GM12878 (cell line): ENCODE results near the gene FTO. TPM values are rescaled to one million over a fixed set of nuclear protein-coding genes. Genes with fewer than 3 reads are reported as not detected.

ENCODE experiments used
- ATAC-seq: fragments of 200-7000 bp; cut with Tn5 transposase; 3 replicates; pipeline ENCODE4 v1.9.1; 2020; ENCODE audit warnings: mild to moderate bottlenecking, moderate library complexity
- BruUV-seq: library from RNA; stranded (reverse); fragments of 400-500 nt; replicated peaks from 2 replicates; lab custom pipeline; 2021; lab: Mats Ljungman, UMichigan
- CTCF ChIA-PET: fragments of 300-600 bp; sonication (Branson Sonifier 250); formaldehyde crosslinking; extraction: SDS; loops from one replicate; lab custom pipeline; 2021; ENCODE audit warnings: inconsistent platforms; lab: Yijun Ruan, JAX
- POLR2A ChIA-PET: fragments of 350-600 bp; formaldehyde crosslinking; extraction: SDS; loops from one replicate; lab custom pipeline; 2021; ENCODE audit warnings: inconsistent platforms; lab: Charles Lee
- RAD21 ChIA-PET: fragments of 300-600 bp; sonication (Branson Sonifier 250); formaldehyde crosslinking; loops from one replicate; lab custom pipeline; 2023; ENCODE audit warnings: antibody characterized with exemption; ENCODE audit not compliant: unreplicated experiment; lab: Charles Lee
- SMC1A ChIA-PET: fragments of 300-600 bp; sonication (Branson Sonifier 250); formaldehyde crosslinking; loops from one replicate; lab custom pipeline; 2023; ENCODE audit not compliant: unreplicated experiment, uncharacterized antibody; lab: Charles Lee
- DNase-seq: peaks from one replicate; pipeline ENCODE4 v3.0.0-alpha.2; 2011; ENCODE audit warnings: low read depth, low spot score
- FAIRE-seq: peaks from 3 replicates; lab custom pipeline; 2011; peaks lifted over from hg19 to GRCh38; lab: Jason Lieb, UNC
- H2AFZ ChIP-seq: 2 replicates; pipeline ENCODE4 v1.6.0; 2011; ENCODE audit warnings: low read depth, low read length, control low read depth; ENCODE audit not compliant: control insufficient read depth
- H3K27ac ChIP-seq: 2 replicates; pipeline ENCODE4 v1.5.1; 2011; ENCODE audit warnings: control low read depth; ENCODE audit not compliant: control insufficient read depth, insufficient read depth
- H3K27me3 ChIP-seq, 2 experiments: replicated peaks in 1 of 2; 2 replicates each; pipeline versions ENCODE4 v1.6.0 to v1.6.1; 2011; ENCODE audit warnings: low read length in 1 of 2; ENCODE audit not compliant: control insufficient read depth in 2 of 2, insufficient read depth in 2 of 2
- H3K36me3 ChIP-seq, 2 experiments: 2 replicates each; pipeline ENCODE4 v1.5.1; 2011; ENCODE audit warnings: low read length in 1 of 2; ENCODE audit not compliant: control insufficient read depth in 2 of 2, insufficient read depth in 2 of 2
- H3K4me1 ChIP-seq: 2 replicates; pipeline ENCODE4 v1.6.1; 2011; ENCODE audit warnings: mild to moderate bottlenecking, low read length, moderate library complexity, mixed read lengths; ENCODE audit not compliant: control insufficient read depth, insufficient read depth
- H3K4me2 ChIP-seq: 2 replicates; pipeline ENCODE4 v1.6.0; 2011; ENCODE audit warnings: control low read depth; ENCODE audit not compliant: control insufficient read depth, insufficient read depth
- H3K4me3 ChIP-seq: fragments of 200-600 bp; sonication (generic); 2 replicates; pipeline ENCODE4 v1.5.1; 2016
- H3K79me2 ChIP-seq: 2 replicates; pipeline ENCODE4 v1.6.0; 2011; ENCODE audit warnings: low read length; ENCODE audit not compliant: control insufficient read depth, insufficient read depth
- H3K9ac ChIP-seq: 2 replicates; pipeline ENCODE4 v1.8.0; 2011; ENCODE audit warnings: low read length, control low read depth, mixed read lengths; ENCODE audit not compliant: control insufficient read depth, insufficient read depth
- H3K9me3 ChIP-seq: replicated peaks from 3 replicates; pipeline ENCODE4 v1.5.1; 2011; ENCODE audit warnings: mild to moderate bottlenecking, low read length; ENCODE audit not compliant: control insufficient read depth, insufficient read depth
- H4K20me1 ChIP-seq: 2 replicates; pipeline ENCODE4 v1.6.0; 2011; ENCODE audit not compliant: control insufficient read depth, insufficient read depth
- ATF7 ChIP-seq: fragments of 450-650 bp; IDR thresholded peaks from 2 replicates; pipeline ENCODE4 v1.6.1; 2016; ENCODE audit warnings: low read depth, mild to moderate bottlenecking
- EZH2 ChIP-seq: IDR thresholded peaks from 2 replicates; pipeline ENCODE4 v1.6.1; 2012; ENCODE audit warnings: low read depth, mild to moderate bottlenecking, control low read depth, inconsistent platforms, low read length, borderline replicate concordance; ENCODE audit not compliant: control insufficient read depth
- GATAD2B ChIP-seq: fragments of 450-650 bp; conservative IDR thresholded peaks from 2 replicates; pipeline ENCODE4 v1.6.1; 2017; ENCODE audit warnings: low read depth, mild to moderate bottlenecking, moderate library complexity
- LARP7 ChIP-seq: fragments of 450-650 bp; IDR thresholded peaks from 2 replicates; pipeline ENCODE4 v1.6.1; 2017; ENCODE audit warnings: mild to moderate bottlenecking
- NFXL1 ChIP-seq: fragments of 450-650 bp; IDR thresholded peaks from 2 replicates; pipeline ENCODE4 v1.6.1; 2017; ENCODE audit warnings: antibody characterized with exemption, mild to moderate bottlenecking, borderline replicate concordance
- PKNOX1 ChIP-seq: fragments of 450-650 bp; IDR thresholded peaks from 2 replicates; pipeline ENCODE4 v1.6.1; 2016; ENCODE audit warnings: mild to moderate bottlenecking
- POLR2A ChIP-seq: IDR thresholded peaks from 2 replicates; pipeline ENCODE4 v1.6.1; 2011; ENCODE audit warnings: low read depth, mild to moderate bottlenecking, low read length
- POLR2AphosphoS5 ChIP-seq: IDR thresholded peaks from 2 replicates; pipeline ENCODE4 v1.6.1; 2011; ENCODE audit warnings: mild to moderate bottlenecking, low read length, inconsistent platforms
- RB1 ChIP-seq: fragments of 450-650 bp; formaldehyde crosslinking; IDR thresholded peaks from 2 replicates; pipeline ENCODE4 v1.6.1; 2017; ENCODE audit warnings: mild to moderate bottlenecking, borderline replicate concordance
- SREBF2 ChIP-seq: IDR thresholded peaks from 2 replicates; pipeline ENCODE4 v1.6.1; 2012; ENCODE audit warnings: mild to moderate bottlenecking, low read length
- WGBS: methylation state at CpG from one replicate; pipeline ENCODE4 v1.1.6; 2016; ENCODE audit warnings: low lambda C conversion rate; ENCODE audit not compliant: insufficient replicate concordance, insufficient coverage; ENCODE audit errors: missing lambda C conversion rate; 5-methylcytosine and 5-hydroxymethylcytosine counted together
- in situ Hi-C: fragments of 300-500 bp; cut with MboI; formaldehyde crosslinking; loops from 9 replicates; pipeline ENCODE4 v1.14.3; 2018; ENCODE audit warnings: mixed read lengths
- intact Hi-C: fragments of 100-400 bp; cut with micrococcal nuclease; formaldehyde crosslinking; loops from one replicate; pipeline ENCODE4 v1.14.2; 2022; ENCODE audit not compliant: unreplicated experiment
- polyA plus RNA-seq, 11 experiments: library from polyadenylated mRNA; depleted of rRNA in 4 of 11; unstranded in 6 of 11; stranded (reverse) in 5 of 11; fragments of >200 nt; fragmentation: Nextera tagmentation in 4 of 11; fragmentation: Illumina TruSeq in 1 of 11; extraction: Ambion mirVana in 4 of 11; extraction: Trizol in 1 of 11; gene quantifications; 1 replicate in 1 of 11; 2 replicates in 10 of 11; pipeline versions ENCODE4 v1.2.1 to v1.2.3, GENCODE V29; 2011 to 2016; ENCODE audit warnings: inconsistent platforms in 2 of 11, missing spikeins in 2 of 11, low read depth in 1 of 11
- total RNA-seq, 4 experiments: library from RNA; depleted of rRNA in 3 of 4; stranded (reverse); fragments of >200 nt in 3 of 4; fragmentation: Illumina TruSeq in 1 of 4; extraction: Trizol in 1 of 4; gene quantifications; 2 replicates each; pipeline versions ENCODE4 v1.2.1 to v1.2.3, GENCODE V29; 2013 to 2021
- TF ChIP-seq, protein P1 (sequence below): fragments of 450-650 bp; IDR thresholded peaks from 2 replicates; pipeline ENCODE4 v1.6.1; 2016; ENCODE audit warnings: mild to moderate bottlenecking
- TF ChIP-seq, protein P2 (sequence below): fragments of 450-650 bp; IDR thresholded peaks from 2 replicates; pipeline ENCODE4 v1.6.1; 2017; ENCODE audit warnings: mild to moderate bottlenecking, moderate library complexity
- TF ChIP-seq, protein P3 (sequence below): fragments of 450-650 bp; formaldehyde crosslinking; IDR thresholded peaks from 2 replicates; pipeline ENCODE4 v1.4.0; 2020; ENCODE audit warnings: mild to moderate bottlenecking, moderate library complexity

The FTO gene
- total and polyA plus RNA-seq, 10 of the 15 experiments (the other 5 are each of a cell fraction or from before 2014, with no cell fraction given): 20.1 to 55.0 (median 47.0) TPM

DNA sequence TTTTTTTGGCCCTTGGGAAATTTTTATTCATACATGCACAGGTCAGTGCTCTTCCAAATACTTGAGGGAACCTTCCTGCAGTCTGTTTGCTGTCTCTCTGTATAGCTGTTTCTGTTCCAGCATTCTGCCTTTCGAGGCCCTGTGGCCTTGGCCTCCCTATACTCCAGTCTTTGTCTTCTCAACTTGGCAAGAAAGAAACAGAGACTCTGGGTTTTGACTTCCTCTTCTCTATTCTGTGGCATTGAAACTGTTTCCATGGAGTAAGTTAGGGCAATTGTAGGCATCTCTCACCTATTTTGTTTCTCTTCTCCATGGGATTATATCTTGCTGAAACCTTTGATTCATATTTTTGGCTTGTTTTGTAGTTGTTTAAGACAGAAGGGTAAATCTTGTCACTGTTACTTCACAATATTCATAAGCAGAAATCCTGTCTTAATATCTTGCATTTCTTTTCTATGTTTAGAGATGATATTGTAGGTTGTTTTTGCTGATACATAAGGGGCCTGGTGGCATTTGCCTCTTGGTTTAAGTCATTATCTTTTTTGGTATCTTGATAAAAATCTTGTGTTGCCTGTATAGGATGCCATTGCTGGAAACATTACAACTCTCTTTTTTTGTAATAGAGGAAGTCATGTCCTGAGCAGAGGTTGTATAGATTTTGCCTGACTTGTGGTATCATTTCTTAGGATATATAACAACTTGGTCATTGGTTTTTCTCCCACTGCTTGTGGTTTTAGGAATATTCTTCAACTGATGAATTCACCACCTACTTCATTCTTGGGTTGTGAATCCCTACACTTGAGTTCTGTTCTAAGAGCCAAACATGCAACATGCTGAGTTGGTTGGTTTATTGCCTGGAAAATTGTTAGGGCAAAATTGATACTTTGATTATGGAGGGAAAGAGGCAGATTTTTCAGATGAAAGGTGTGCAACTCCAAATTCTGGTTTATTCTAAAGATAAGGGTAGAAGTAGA lies 168.6 kb downstream of the FTO start:
- ChIA-PET CTCF (no interaction called here), RAD21 (no interaction called here), SMC1A (no interaction called here), POLR2A (no interaction called here)
- H3K27ac ChIP-seq: no peak overlapping the region
- BruUV-seq: no TSS peak
- no peaks in the 10 kb centered on the region for H3K4me1 ChIP-seq
- H3K79me2 ChIP-seq: no peaks in the 10 kb centered on the region
- in situ Hi-C loops (no loop called here), intact Hi-C loops (no loop called here)
- H3K9ac ChIP-seq: no peak overlapping the region
- H3K36me3 ChIP-seq: no peaks in the 10 kb centered on the region; a peak in 1 of 4 replicates
- H3K4me2 ChIP-seq: no peak overlapping the region
- H2AFZ ChIP-seq: no peak overlapping the region
- H3K27me3 ChIP-seq: no peaks in the 10 kb centered on the region
- DNase-seq (no peak), ATAC-seq (no peak), FAIRE-seq (peak; percentile 41)
- H4K20me1 ChIP-seq: no peaks in the 10 kb centered on the region
- 36% methylated on average over 1 of the region's 1 CpG for WGBS
- H3K9me3 ChIP-seq: peaks cover 2% of the 10 kb centered on the region; the same call in 2 of the 3 replicates
- no peak overlapping the region for H3K4me3 ChIP-seq
- TF ChIP-seq, protein P1, sequence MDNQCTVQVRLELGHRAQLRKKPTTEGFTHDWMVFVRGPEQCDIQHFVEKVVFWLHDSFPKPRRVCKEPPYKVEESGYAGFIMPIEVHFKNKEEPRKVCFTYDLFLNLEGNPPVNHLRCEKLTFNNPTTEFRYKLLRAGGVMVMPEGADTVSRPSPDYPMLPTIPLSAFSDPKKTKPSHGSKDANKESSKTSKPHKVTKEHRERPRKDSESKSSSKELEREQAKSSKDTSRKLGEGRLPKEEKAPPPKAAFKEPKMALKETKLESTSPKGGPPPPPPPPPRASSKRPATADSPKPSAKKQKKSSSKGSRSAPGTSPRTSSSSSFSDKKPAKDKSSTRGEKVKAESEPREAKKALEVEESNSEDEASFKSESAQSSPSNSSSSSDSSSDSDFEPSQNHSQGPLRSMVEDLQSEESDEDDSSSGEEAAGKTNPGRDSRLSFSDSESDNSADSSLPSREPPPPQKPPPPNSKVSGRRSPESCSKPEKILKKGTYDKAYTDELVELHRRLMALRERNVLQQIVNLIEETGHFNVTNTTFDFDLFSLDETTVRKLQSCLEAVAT: no peak
- TF ChIP-seq POLR2AphosphoS5 (no peak), RB1 (no peak), NFXL1 (no peak), PKNOX1 (no peak), GATAD2B (no peak), ATF7 (no peak), POLR2A (no peak), SREBF2 (no peak), EZH2 (no peak), LARP7 (no peak)
- TF ChIP-seq, protein P2, sequence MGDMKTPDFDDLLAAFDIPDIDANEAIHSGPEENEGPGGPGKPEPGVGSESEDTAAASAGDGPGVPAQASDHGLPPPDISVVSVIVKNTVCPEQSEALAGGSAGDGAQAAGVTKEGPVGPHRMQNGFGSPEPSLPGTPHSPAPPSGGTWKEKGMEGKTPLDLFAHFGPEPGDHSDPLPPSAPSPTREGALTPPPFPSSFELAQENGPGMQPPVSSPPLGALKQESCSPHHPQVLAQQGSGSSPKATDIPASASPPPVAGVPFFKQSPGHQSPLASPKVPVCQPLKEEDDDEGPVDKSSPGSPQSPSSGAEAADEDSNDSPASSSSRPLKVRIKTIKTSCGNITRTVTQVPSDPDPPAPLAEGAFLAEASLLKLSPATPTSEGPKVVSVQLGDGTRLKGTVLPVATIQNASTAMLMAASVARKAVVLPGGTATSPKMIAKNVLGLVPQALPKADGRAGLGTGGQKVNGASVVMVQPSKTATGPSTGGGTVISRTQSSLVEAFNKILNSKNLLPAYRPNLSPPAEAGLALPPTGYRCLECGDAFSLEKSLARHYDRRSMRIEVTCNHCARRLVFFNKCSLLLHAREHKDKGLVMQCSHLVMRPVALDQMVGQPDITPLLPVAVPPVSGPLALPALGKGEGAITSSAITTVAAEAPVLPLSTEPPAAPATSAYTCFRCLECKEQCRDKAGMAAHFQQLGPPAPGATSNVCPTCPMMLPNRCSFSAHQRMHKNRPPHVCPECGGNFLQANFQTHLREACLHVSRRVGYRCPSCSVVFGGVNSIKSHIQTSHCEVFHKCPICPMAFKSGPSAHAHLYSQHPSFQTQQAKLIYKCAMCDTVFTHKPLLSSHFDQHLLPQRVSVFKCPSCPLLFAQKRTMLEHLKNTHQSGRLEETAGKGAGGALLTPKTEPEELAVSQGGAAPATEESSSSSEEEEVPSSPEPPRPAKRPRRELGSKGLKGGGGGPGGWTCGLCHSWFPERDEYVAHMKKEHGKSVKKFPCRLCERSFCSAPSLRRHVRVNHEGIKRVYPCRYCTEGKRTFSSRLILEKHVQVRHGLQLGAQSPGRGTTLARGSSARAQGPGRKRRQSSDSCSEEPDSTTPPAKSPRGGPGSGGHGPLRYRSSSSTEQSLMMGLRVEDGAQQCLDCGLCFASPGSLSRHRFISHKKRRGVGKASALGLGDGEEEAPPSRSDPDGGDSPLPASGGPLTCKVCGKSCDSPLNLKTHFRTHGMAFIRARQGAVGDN: no peak
- TF ChIP-seq, protein P3, sequence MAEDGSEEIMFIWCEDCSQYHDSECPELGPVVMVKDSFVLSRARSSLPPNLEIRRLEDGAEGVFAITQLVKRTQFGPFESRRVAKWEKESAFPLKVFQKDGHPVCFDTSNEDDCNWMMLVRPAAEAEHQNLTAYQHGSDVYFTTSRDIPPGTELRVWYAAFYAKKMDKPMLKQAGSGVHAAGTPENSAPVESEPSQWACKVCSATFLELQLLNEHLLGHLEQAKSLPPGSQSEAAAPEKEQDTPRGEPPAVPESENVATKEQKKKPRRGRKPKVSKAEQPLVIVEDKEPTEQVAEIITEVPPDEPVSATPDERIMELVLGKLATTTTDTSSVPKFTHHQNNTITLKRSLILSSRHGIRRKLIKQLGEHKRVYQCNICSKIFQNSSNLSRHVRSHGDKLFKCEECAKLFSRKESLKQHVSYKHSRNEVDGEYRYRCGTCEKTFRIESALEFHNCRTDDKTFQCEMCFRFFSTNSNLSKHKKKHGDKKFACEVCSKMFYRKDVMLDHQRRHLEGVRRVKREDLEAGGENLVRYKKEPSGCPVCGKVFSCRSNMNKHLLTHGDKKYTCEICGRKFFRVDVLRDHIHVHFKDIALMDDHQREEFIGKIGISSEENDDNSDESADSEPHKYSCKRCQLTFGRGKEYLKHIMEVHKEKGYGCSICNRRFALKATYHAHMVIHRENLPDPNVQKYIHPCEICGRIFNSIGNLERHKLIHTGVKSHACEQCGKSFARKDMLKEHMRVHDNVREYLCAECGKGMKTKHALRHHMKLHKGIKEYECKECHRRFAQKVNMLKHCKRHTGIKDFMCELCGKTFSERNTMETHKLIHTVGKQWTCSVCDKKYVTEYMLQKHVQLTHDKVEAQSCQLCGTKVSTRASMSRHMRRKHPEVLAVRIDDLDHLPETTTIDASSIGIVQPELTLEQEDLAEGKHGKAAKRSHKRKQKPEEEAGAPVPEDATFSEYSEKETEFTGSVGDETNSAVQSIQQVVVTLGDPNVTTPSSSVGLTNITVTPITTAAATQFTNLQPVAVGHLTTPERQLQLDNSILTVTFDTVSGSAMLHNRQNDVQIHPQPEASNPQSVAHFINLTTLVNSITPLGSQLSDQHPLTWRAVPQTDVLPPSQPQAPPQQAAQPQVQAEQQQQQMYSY: no peak
